ENCODE results near the gene LYSMD3. TPM values are rescaled to one million over a fixed set of nuclear protein-coding genes. Genes with fewer than 3 reads are reported as not detected.

The LYSMD3 gene
- total and polyA plus RNA-seq, 9 of the 15 experiments (the other 6 are each of a cell fraction or from before 2014, with no cell fraction given) = 9.5 to 42.3 (median 20.7) TPM

DNA sequence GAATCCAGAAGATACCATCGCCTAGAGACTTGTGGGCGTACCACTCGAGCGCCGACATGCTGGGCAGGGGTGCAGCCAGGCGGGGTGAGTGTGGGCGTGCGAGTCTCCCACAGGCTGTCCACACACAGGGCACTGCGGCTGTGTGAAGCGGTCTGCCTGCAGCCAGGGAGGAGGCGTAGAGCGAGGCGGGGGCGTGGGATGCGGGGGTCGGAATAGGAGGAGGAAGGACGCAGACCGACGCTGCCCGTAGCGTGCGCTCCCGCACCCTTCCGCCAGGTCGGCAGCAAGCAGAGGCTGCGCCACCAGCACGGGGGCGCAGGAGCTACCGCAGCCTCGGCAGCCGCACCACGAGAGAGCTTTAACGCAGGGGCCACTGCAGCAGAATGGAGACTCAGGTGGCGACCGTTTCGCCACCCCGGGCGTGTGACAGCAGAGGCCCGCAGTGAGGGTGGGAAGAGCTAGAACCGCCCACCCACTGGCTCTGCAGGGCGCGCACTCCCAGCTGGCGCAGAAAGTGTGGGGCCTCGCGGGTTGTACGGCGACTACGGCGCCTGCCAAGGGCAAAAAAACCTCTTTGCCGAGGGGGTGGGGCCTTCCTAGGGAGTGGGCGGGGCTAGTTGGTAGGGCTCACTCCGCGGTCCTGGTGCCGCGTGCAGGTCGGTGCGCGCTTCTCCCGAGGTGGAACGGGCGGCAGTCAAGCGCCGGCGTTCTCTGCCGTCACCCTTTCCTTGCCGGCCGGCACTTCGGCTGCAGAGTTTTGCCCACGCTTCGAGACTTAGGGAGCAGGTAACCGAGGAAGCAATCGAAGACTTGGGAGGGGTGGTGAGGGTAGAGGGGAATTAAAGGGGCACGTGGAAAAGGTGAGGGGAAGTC, 54.9 kb downstream of the LYSMD3 start, which contains the start of the genes MBLAC2 and POLR3G (continued):
- TF ChIP-seq TCFL5 (CRISPR knock-in tag; conservative IDR thresholded peaks at IDR 0.05) (no peak), ZNF143 (CRISPR knock-in tag; IDR thresholded peaks at IDR 0.05) (no peak; the same call in 1 of the 2 replicates), BRF1 (IDR thresholded peaks at IDR 0.05; ENCODE audit: borderline replicate concordance, extremely low read depth, insufficient read length) (no peak), SLC30A9 (CRISPR knock-in tag; IDR thresholded peaks at IDR 0.05) (no peak), PHTF2 (CRISPR knock-in tag; IDR thresholded peaks at IDR 0.05) (no peak), CEBPZ (IDR thresholded peaks at IDR 0.05; ENCODE audit: borderline replicate concordance, low read depth, low read length) (no peak), E2F1 (CRISPR knock-in tag; IDR thresholded peaks at IDR 0.05) (0 out of 2 replicates have a peak, but pooled peaks have one; percentile 52), GATA2 (CRISPR knock-in tag; IDR thresholded peaks at IDR 0.05) (no peak), ZFP1 (CRISPR knock-in tag; IDR thresholded peaks at IDR 0.05) (no peak), ZNF76 (CRISPR knock-in tag; IDR thresholded peaks at IDR 0.05; ENCODE audit: borderline replicate concordance) (no peak), TAF7 (tag; IDR thresholded peaks at IDR 0.05) (0 out of 2 replicates have a peak, but pooled peaks have one; percentile 70), PRPF4 (IDR thresholded peaks at IDR 0.05; ENCODE audit: insufficient read depth, low read depth, low read length, poor library complexity, severe bottlenecking) (no peak), ZNF75A (CRISPR knock-in tag; IDR thresholded peaks at IDR 0.05) (no peak), ZNF561 (CRISPR knock-in tag; conservative IDR thresholded peaks at IDR 0.05) (no peak), ZNF24 (IDR thresholded peaks at IDR 0.05) (no peak), LARP7 (IDR thresholded peaks at IDR 0.05) (0 out of 2 replicates have a peak, but pooled peaks have one; percentile 30)
- TF ChIP-seq, protein P1, sequence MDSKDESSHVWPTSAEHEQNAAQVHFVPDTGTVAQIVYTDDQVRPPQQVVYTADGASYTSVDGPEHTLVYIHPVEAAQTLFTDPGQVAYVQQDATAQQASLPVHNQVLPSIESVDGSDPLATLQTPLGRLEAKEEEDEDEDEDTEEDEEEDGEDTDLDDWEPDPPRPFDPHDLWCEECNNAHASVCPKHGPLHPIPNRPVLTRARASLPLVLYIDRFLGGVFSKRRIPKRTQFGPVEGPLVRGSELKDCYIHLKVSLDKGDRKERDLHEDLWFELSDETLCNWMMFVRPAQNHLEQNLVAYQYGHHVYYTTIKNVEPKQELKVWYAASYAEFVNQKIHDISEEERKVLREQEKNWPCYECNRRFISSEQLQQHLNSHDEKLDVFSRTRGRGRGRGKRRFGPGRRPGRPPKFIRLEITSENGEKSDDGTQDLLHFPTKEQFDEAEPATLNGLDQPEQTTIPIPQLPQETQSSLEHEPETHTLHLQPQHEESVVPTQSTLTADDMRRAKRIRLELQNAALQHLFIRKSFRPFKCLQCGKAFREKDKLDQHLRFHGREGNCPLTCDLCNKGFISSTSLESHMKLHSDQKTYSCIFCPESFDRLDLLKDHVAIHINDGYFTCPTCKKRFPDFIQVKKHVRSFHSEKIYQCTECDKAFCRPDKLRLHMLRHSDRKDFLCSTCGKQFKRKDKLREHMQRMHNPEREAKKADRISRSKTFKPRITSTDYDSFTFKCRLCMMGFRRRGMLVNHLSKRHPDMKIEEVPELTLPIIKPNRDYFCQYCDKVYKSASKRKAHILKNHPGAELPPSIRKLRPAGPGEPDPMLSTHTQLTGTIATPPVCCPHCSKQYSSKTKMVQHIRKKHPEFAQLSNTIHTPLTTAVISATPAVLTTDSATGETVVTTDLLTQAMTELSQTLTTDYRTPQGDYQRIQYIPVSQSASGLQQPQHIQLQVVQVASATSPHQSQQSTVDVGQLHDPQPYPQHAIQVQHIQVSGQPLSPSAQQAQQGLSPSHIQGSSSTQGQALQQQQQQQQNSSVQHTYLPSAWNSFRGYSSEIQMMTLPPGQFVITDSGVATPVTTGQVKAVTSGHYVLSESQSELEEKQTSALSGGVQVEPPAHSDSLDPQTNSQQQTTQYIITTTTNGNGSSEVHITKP (IDR thresholded peaks at IDR 0.05; ENCODE audit: partially characterized antibody) = peak; percentile 92
- TF ChIP-seq, protein P2, sequence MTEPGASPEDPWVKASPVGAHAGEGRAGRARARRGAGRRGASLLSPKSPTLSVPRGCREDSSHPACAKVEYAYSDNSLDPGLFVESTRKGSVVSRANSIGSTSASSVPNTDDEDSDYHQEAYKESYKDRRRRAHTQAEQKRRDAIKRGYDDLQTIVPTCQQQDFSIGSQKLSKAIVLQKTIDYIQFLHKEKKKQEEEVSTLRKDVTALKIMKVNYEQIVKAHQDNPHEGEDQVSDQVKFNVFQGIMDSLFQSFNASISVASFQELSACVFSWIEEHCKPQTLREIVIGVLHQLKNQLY (CRISPR knock-in tag; conservative IDR thresholded peaks at IDR 0.05) = no peak

Data from K562 (cell line).